Transverse colon (tissue), 3 donors: ENCODE data around the gene SOBP.

Source experiments
- CTCF ChIP-seq, 5 experiments: fragments of 200-600 bp in 3 of 5; fragments of 450-650 bp in 2 of 5; sonication (generic) in 3 of 5; IDR thresholded peaks; 1 replicate in 2 of 5; 2 replicates in 3 of 5; pipeline ENCODE4 v1.5.1; 2016 to 2017; ENCODE audit warnings: antibody characterized with exemption in 5 of 5, inconsistent platforms in 3 of 5, mild to moderate bottlenecking in 2 of 5, moderate library complexity in 1 of 5
- POLR2A ChIP-seq: fragments of 450-650 bp; IDR thresholded peaks from one replicate; pipeline ENCODE4 v1.6.1; 2016; ENCODE audit warnings: antibody characterized with exemption, mild to moderate bottlenecking, moderate library complexity

DNA sequence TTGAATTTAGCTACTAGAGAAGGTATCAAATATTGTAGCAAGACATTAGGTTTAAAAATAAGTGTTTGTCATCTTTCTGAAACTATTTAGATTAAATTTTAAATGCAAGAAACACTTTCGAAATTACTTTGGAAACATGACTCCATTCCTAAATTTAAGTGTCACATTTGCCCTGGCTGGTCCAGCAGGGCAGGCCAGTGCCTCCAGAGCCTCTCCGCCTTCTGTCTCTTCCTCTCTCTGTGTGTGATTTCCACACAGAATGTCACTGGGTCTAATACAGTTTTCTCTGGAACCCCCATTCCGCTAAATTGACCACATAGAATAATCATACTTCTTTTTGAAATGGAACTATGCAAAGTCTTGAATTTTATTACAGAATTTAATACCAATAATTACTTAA is 111.5 kb downstream of the SOBP start:
- TF ChIP-seq CTCF (IDR thresholded peaks at IDR 0.05) (no peak), POLR2A (no peak)
